Measurements from ENCODE around the gene CA10.

DNA sequence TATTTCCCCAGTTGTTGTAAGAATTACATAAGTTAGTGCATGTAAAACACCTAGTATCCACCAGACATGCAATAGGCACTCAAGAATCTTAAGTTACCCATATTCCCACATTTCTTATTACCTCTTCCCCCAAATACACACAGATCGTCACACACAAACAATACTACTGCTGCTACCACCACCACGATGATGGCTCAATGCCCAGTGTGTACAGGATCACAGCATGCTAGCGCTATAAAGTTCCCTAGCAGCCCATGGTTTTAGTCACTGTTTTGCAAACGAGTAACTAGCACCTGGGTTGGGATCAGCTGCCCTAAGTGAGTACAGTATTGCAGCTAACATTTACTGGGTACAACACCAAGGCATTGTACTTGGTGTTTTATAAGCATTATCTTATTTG lies 486.4 kb downstream of the CA10 start:
- TF ChIP-seq EP300 (IDR thresholded peaks at IDR 0.05), result no peak
- TF ChIP-seq CTCF (IDR thresholded peaks at IDR 0.05), result no peak
- no peak for TF ChIP-seq POLR2AphosphoS5 (IDR thresholded peaks at IDR 0.05)

Data from sigmoid colon (tissue), 4 donors.